Measurements from ENCODE around the gene DNPH1. TPM values are rescaled to one million over a fixed set of nuclear protein-coding genes. Genes with fewer than 3 reads are reported as not detected.

DNPH1 gene
- total RNA-seq, 1 donor from 2014 or later = 27.2 TPM

DNA sequence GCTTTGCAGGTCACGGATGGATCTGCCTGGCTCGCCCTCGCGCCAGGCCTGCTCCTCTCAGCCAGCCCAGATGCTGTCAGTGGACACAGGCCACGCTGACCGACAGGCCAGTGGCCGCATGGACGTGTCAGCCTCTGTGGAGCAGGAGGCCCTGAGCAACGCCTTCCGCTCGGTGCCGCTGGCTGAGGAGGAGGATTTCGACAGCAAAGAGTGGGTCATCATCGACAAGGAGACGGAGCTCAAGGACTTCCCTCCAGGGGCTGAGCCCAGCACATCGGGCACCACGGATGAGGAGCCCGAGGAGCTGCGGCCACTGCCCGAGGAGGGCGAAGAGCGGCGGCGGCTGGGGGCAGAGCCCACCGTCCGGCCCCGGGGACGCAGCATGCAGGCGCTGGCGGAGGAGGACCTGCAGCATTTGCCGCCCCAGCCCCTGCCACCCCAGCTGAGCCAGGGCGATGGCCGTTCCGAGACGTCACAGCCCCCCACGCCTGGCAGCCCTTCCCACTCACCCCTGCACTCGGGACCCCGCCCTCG lies 33.6 kb upstream of the DNPH1 start:
- TF ChIP-seq, protein P1, sequence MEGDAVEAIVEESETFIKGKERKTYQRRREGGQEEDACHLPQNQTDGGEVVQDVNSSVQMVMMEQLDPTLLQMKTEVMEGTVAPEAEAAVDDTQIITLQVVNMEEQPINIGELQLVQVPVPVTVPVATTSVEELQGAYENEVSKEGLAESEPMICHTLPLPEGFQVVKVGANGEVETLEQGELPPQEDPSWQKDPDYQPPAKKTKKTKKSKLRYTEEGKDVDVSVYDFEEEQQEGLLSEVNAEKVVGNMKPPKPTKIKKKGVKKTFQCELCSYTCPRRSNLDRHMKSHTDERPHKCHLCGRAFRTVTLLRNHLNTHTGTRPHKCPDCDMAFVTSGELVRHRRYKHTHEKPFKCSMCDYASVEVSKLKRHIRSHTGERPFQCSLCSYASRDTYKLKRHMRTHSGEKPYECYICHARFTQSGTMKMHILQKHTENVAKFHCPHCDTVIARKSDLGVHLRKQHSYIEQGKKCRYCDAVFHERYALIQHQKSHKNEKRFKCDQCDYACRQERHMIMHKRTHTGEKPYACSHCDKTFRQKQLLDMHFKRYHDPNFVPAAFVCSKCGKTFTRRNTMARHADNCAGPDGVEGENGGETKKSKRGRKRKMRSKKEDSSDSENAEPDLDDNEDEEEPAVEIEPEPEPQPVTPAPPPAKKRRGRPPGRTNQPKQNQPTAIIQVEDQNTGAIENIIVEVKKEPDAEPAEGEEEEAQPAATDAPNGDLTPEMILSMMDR (IDR thresholded peaks at IDR 0.05) = no peak
- H3K9me3 Mint-ChIP-seq (ENCODE audit: unreplicated experiment) = no peaks in the 10 kb centered on the region
- no peak overlapping the region for H3K4me3 Mint-ChIP-seq (ENCODE audit: unreplicated experiment)

DNA sequence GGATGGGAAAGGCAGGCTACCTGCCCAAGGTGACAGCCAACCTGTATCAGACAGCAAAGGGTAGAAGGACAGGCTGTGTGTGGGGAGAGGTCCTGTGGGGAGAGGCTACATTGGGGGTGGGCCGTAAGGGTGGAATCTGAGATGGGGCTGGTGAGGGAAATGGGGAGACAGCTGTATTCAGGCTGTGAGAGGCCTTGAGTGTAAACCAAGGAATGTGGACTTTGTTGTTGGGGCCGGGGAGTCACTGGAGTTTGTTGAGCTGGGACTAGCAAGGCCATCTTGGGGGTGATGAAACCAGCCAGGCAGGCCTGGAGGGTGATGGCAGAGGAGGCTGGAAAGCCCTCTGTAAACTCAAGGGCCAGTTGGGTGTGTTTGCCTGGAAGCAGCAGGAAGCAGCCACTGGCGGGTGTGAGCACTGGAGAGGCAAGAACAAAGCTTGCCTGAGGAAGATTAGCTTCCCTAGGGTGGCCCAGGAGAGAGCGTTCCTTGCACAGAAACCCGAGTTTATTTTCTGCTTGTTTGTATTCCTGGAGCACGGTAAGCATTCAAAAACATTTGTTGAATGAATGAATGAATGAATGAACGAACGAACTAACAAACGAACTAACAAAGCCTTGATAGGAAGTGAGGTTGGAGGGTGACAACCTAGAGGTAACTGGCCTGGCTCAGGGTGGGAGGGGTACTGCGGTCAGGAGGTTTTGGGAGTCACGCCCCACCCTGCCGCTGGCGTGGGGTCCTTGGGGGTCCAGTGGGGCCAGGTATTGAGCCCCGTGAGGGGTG lies 32.9 kb upstream of the DNPH1 start:
- H3K27ac Mint-ChIP-seq (ENCODE audit: unreplicated experiment) = no peak overlapping the region
- TF ChIP-seq, protein P1 (IDR thresholded peaks at IDR 0.05) = no peak
- H3K4me3 Mint-ChIP-seq (ENCODE audit: unreplicated experiment) = no peak overlapping the region

More for the DNA sequence above, 33.6 kb upstream of the DNPH1 start:
- H3K27me3 Mint-ChIP-seq (ENCODE audit: unreplicated experiment) = peaks cover 12% of the 10 kb centered on the region
- no peaks in the 10 kb centered on the region for H3K36me3 Mint-ChIP-seq (ENCODE audit: unreplicated experiment)
- peaks cover 9% of the 10 kb centered on the region for H3K4me1 Mint-ChIP-seq (ENCODE audit: unreplicated experiment)
- no peak overlapping the region for H3K27ac Mint-ChIP-seq (ENCODE audit: unreplicated experiment)
- DNase-seq (ENCODE audit: extremely low spot score, unreplicated experiment) = no peak

DNA sequence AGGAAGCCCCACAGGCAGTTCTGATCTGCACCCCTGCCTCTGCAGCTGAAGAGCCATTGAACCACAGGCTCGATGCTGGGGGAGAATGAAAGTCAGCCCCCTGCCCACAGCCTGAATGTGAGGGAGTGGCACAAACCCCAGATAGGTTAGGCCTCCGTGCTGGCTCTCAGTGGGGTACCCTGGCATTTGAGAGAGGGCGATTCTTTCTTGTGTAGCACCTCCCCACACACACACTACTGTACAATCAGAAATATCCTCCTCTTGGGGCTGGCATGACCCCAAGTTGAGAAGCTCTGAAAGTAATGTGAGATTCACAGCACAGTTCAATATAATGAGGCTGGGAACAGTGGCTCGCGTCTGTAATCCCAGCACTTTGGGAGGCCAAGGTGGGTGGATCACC lies 31.9 kb upstream of the DNPH1 start:
- Mint-ChIP-seq H3K4me3 (ENCODE audit: unreplicated experiment) (no peak overlapping the region), H3K27ac (ENCODE audit: unreplicated experiment) (no peak overlapping the region), H3K9me3 (ENCODE audit: unreplicated experiment) (no peaks in the 10 kb centered on the region), H3K36me3 (ENCODE audit: unreplicated experiment) (no peaks in the 10 kb centered on the region), H3K27me3 (ENCODE audit: unreplicated experiment) (peaks cover 8% of the 10 kb centered on the region), H3K4me1 (ENCODE audit: unreplicated experiment) (peaks cover 9% of the 10 kb centered on the region)
- no peak for DNase-seq (ENCODE audit: extremely low spot score, unreplicated experiment)
- TF ChIP-seq, protein P1 (IDR thresholded peaks at IDR 0.05) = no peak

More for the DNA sequence above, 32.9 kb upstream of the DNPH1 start:
- DNase-seq (ENCODE audit: extremely low spot score, unreplicated experiment) = no peak
- peaks cover 10% of the 10 kb centered on the region for H3K27me3 Mint-ChIP-seq (ENCODE audit: unreplicated experiment)
- no peaks in the 10 kb centered on the region for H3K9me3 Mint-ChIP-seq (ENCODE audit: unreplicated experiment)
- H3K4me1 Mint-ChIP-seq (ENCODE audit: unreplicated experiment) = peaks cover 9% of the 10 kb centered on the region
- H3K36me3 Mint-ChIP-seq (ENCODE audit: unreplicated experiment) = no peaks in the 10 kb centered on the region

DNA sequence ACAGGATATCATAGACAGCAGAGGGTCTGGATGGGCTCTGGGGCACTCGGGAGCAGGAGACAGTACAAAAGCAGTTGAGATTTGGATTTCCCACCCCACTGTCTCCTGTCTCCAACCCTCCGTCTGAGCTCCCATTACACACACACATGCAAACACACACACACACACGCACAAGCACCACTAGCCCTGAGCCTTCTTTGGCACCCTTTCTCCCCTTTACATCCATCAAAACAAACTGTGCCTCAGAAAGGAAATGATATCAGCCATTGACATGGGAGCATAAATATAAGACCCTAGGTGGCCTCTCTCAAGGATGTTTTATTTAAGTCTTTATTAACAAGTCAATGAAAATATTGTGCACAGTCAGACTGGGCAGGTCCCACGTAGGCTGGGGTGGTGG lies 31.5 kb upstream of the DNPH1 start:
- no peaks in the 10 kb centered on the region for H3K9me3 Mint-ChIP-seq (ENCODE audit: unreplicated experiment)
- TF ChIP-seq, protein P1 (IDR thresholded peaks at IDR 0.05) = no peak
- no peak overlapping the region for H3K27ac Mint-ChIP-seq (ENCODE audit: unreplicated experiment)
- H3K27me3 Mint-ChIP-seq (ENCODE audit: unreplicated experiment) = peaks cover 8% of the 10 kb centered on the region
- H3K4me1 Mint-ChIP-seq (ENCODE audit: unreplicated experiment) = peaks cover 9% of the 10 kb centered on the region
- H3K4me3 Mint-ChIP-seq (ENCODE audit: unreplicated experiment) = no peak overlapping the region
- DNase-seq (ENCODE audit: extremely low spot score, unreplicated experiment) = no peak
- no peaks in the 10 kb centered on the region for H3K36me3 Mint-ChIP-seq (ENCODE audit: unreplicated experiment)

Measured in osteocyte (in vitro differentiated cells).